ENCODE results near the gene ACACA. TPM values are rescaled to one million over a fixed set of nuclear protein-coding genes. Genes with fewer than 3 reads are reported as not detected.

The ACACA gene
- total and polyA plus RNA-seq, 2 experiments from 2014 or later: 59.6 to 164 TPM

DNA sequence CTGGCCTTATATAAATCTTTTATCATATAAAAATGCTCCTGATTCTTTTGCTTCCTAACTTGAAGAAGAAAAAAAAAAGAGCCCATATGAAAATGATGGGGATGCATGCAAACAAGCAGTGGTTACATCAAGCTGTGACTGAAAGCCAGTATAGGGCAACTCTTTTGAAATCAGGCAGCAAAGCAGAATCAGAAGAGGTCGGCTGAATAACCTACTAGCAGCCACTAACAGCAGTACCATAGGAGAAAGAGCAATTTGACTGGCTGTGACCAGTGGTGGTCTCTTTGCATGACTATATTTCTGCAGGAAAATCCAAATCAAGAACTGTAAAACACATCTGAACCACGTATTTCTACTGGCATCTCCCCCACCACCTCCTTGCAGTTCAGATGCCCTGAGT, 192.7 kb downstream of the ACACA start:
- DNase-seq (ENCODE audit: low spot score) (no peak), ATAC-seq (peak; percentile 79)
- H3K36me3 Mint-ChIP-seq (ENCODE audit: low read depth): peaks cover 5% of the 10 kb centered on the region; the same call in 2 of the 3 replicates
- Histone ChIP-seq H3K9me2 (ENCODE audit: insufficient read depth) (no peaks in the 10 kb centered on the region), H3K4me1 (ENCODE audit: insufficient read depth) (0 out of 2 replicates have a peak, but pooled peaks cover 8% of the 10 kb centered on the region), H3K27me3 (ENCODE audit: insufficient read depth) (no peaks in the 10 kb centered on the region), H3K36me3 (ENCODE audit: insufficient read depth) (0 out of 2 replicates have a peak, but pooled peaks cover 6% of the 10 kb centered on the region), H4K20me1 (replicated peaks; ENCODE audit: insufficient read depth) (0 out of 2 replicates have a peak, but pooled peaks cover 6% of the 10 kb centered on the region), H2AFZ (no peak overlapping the region), H3F3A (replicated peaks; ENCODE audit: low read depth) (no peaks in the 10 kb centered on the region), H3K79me2 (replicated peaks; ENCODE audit: insufficient read depth) (peaks cover 3% of the 10 kb centered on the region; the same call in 1 of the 2 replicates), H3K4me3 (no peak overlapping the region), H3K4me2 (no peak overlapping the region), H3K27ac (ENCODE audit: low read depth) (peak overlapping the region; percentile 69)
- H3K4me1 Mint-ChIP-seq: peaks cover 27% of the 10 kb centered on the region
- TF ChIP-seq, protein P1, sequence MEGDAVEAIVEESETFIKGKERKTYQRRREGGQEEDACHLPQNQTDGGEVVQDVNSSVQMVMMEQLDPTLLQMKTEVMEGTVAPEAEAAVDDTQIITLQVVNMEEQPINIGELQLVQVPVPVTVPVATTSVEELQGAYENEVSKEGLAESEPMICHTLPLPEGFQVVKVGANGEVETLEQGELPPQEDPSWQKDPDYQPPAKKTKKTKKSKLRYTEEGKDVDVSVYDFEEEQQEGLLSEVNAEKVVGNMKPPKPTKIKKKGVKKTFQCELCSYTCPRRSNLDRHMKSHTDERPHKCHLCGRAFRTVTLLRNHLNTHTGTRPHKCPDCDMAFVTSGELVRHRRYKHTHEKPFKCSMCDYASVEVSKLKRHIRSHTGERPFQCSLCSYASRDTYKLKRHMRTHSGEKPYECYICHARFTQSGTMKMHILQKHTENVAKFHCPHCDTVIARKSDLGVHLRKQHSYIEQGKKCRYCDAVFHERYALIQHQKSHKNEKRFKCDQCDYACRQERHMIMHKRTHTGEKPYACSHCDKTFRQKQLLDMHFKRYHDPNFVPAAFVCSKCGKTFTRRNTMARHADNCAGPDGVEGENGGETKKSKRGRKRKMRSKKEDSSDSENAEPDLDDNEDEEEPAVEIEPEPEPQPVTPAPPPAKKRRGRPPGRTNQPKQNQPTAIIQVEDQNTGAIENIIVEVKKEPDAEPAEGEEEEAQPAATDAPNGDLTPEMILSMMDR (conservative IDR thresholded peaks at IDR 0.05; ENCODE audit: low read depth in 2 of 2): no peak
- no peak for TF ChIP-seq REST (IDR thresholded peaks at IDR 0.05; ENCODE audit: unreplicated experiment)
- TF ChIP-seq JUNB (IDR thresholded peaks at IDR 0.05; ENCODE audit: unreplicated experiment): no peak
- no peak for TF ChIP-seq EZH2phosphoT487 (IDR thresholded peaks at IDR 0.05; ENCODE audit: unreplicated experiment)
- TF ChIP-seq ZNF331 (CRISPR knock-in tag; IDR thresholded peaks at IDR 0.05; ENCODE audit: low read depth): no peak
- TF ChIP-seq ZNF462 (CRISPR knock-in tag; IDR thresholded peaks at IDR 0.05): no peak
- TF ChIP-seq, protein P2, sequence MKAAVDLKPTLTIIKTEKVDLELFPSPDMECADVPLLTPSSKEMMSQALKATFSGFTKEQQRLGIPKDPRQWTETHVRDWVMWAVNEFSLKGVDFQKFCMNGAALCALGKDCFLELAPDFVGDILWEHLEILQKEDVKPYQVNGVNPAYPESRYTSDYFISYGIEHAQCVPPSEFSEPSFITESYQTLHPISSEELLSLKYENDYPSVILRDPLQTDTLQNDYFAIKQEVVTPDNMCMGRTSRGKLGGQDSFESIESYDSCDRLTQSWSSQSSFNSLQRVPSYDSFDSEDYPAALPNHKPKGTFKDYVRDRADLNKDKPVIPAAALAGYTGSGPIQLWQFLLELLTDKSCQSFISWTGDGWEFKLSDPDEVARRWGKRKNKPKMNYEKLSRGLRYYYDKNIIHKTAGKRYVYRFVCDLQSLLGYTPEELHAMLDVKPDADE (IDR thresholded peaks at IDR 0.05): no peak
- no peak for TF ChIP-seq STAT1 (IDR thresholded peaks at IDR 0.05; ENCODE audit: unreplicated experiment)
- no peak for TF ChIP-seq POLR2AphosphoS5 (IDR thresholded peaks at IDR 0.05; ENCODE audit: low read depth)
- no peak for TF ChIP-seq CREB1 (CRISPR knock-in tag; IDR thresholded peaks at IDR 0.05; ENCODE audit: low read depth)
- no peak for TF ChIP-seq NANOG (IDR thresholded peaks at IDR 0.05; ENCODE audit: borderline replicate concordance)
- TF ChIP-seq ZNF114 (CRISPR knock-in tag; IDR thresholded peaks at IDR 0.05): no peak
- TF ChIP-seq EZH2 (IDR thresholded peaks at IDR 0.05; ENCODE audit: low read depth, unreplicated experiment): no peak
- no peaks in the 10 kb centered on the region for H3K9me3 Mint-ChIP-seq
- peaks cover 2% of the 10 kb centered on the region for H3K27me3 Mint-ChIP-seq (ENCODE audit: insufficient read depth, low read depth, poor library complexity)
- no peak overlapping the region for H3K4me3 Mint-ChIP-seq
- peak overlapping the region; percentile 8; the same call in 1 of the 2 replicates for H3K27ac Mint-ChIP-seq

Measured in GM23338 (cell line).